ENCODE results near the gene NXNL1.
"Not testable (repeated sequence)": the region's sequence is repeated elsewhere in the genome, so short reads cannot be mapped to it uniquely, and the experiment has no call there.

NXNL1 gene

GRCh38 chr19:17460372-17461230 is at the start of gene NXNL1:
Gene NXNL1 (minus strand): TSS chr19:17460926. CDS start chr19:17460869, 57 bp downstream.
- H3K9ac ChIP-seq (ENCODE audit: insufficient read length) = no peak within 1 kb of the TSS
- no peaks in the 10 kb centered on the region for H3K36me3 ChIP-seq (ENCODE audit: insufficient read depth, low read length)
- no peak for DNase-seq (ENCODE audit: low read depth, low spot score)
- no peaks in the 10 kb centered on the region for H3K9me3 ChIP-seq (ENCODE audit: low read depth, low read length)
- no peak within 1 kb of the TSS for H3K27ac ChIP-seq
- TF ChIP-seq EZH2 (IDR thresholded peaks at IDR 0.05) = no peak
- TF ChIP-seq FOXP2 (optimal IDR thresholded peaks at IDR 0.05; ENCODE audit: control extremely low read depth, extremely low read length, insufficient read depth) = no peak
- TF ChIP-seq POLR2AphosphoS5 (IDR thresholded peaks at IDR 0.05; ENCODE audit: borderline replicate concordance, low read depth, low read length) = no peak
- H3K4me3 ChIP-seq = no peak within 1 kb of the TSS

GRCh38 chr19:17508558-17508933 is 47.8 kb upstream of the NXNL1 start:
- not testable (repeated sequence) for H3K4me3 ChIP-seq

GRCh38 chr19:17506745-17507144 is 46.0 kb upstream of the NXNL1 start:
- TF ChIP-seq EZH2 (IDR thresholded peaks at IDR 0.05) (no peak), POLR2AphosphoS5 (IDR thresholded peaks at IDR 0.05; ENCODE audit: borderline replicate concordance, low read depth, low read length) (no peak), FOXP2 (optimal IDR thresholded peaks at IDR 0.05; ENCODE audit: control extremely low read depth, extremely low read length, insufficient read depth) (no peak)
- Histone ChIP-seq H3K36me3 (ENCODE audit: insufficient read depth, low read length) (no peaks in the 10 kb centered on the region), H3K9ac (ENCODE audit: insufficient read length) (no peak overlapping the region), H3K27ac (no peak overlapping the region), H3K9me3 (ENCODE audit: low read depth, low read length) (no peaks in the 10 kb centered on the region), H3K4me3 (no peak overlapping the region)
- DNase-seq (ENCODE audit: low read depth, low spot score) = no peak

More at GRCh38 chr19:17508558-17508933, 47.8 kb upstream of the NXNL1 start:
- not testable (repeated sequence) for DNase-seq (ENCODE audit: low read depth, low spot score); H3K9me3 ChIP-seq (ENCODE audit: low read depth, low read length); H3K27ac ChIP-seq; H3K36me3 ChIP-seq (ENCODE audit: insufficient read depth, low read length); H3K9ac ChIP-seq (ENCODE audit: insufficient read length)

- H3K9ac ChIP-seq (ENCODE audit: insufficient read length) = no peak overlapping the region
- no peaks in the 10 kb centered on the region for H3K9me3 ChIP-seq (ENCODE audit: low read depth, low read length)
- TF ChIP-seq EZH2 (IDR thresholded peaks at IDR 0.05) (no peak), POLR2AphosphoS5 (IDR thresholded peaks at IDR 0.05; ENCODE audit: borderline replicate concordance, low read depth, low read length) (no peak), FOXP2 (optimal IDR thresholded peaks at IDR 0.05; ENCODE audit: control extremely low read depth, extremely low read length, insufficient read depth) (no peak)
- no peaks in the 10 kb centered on the region for H3K36me3 ChIP-seq (ENCODE audit: insufficient read depth, low read length)
- no peak for DNase-seq (ENCODE audit: low read depth, low spot score)
- no peak overlapping the region for H3K4me3 ChIP-seq
- no peak overlapping the region for H3K27ac ChIP-seq
Observed at GRCh38 chr19:17505223-17505622, 44.5 kb upstream of the NXNL1 start.

GRCh38 chr19:17504456-17504855 is 43.7 kb upstream of the NXNL1 start:
- Histone ChIP-seq H3K36me3 (ENCODE audit: insufficient read depth, low read length) (no peaks in the 10 kb centered on the region), H3K4me3 (no peak overlapping the region), H3K27ac (no peak overlapping the region), H3K9ac (ENCODE audit: insufficient read length) (no peak overlapping the region), H3K9me3 (ENCODE audit: low read depth, low read length) (no peaks in the 10 kb centered on the region)
- TF ChIP-seq POLR2AphosphoS5 (IDR thresholded peaks at IDR 0.05; ENCODE audit: borderline replicate concordance, low read depth, low read length) (no peak), FOXP2 (optimal IDR thresholded peaks at IDR 0.05; ENCODE audit: control extremely low read depth, extremely low read length, insufficient read depth) (no peak), EZH2 (IDR thresholded peaks at IDR 0.05) (no peak)
- DNase-seq (ENCODE audit: low read depth, low spot score) = no peak

- Histone ChIP-seq H3K9me3 (ENCODE audit: low read depth, low read length) (no peaks in the 10 kb centered on the region), H3K27ac (no peak overlapping the region), H3K36me3 (ENCODE audit: insufficient read depth, low read length) (no peaks in the 10 kb centered on the region), H3K4me3 (no peak overlapping the region), H3K9ac (ENCODE audit: insufficient read length) (no peak overlapping the region)
- TF ChIP-seq POLR2AphosphoS5 (IDR thresholded peaks at IDR 0.05; ENCODE audit: borderline replicate concordance, low read depth, low read length) (no peak), EZH2 (IDR thresholded peaks at IDR 0.05) (no peak), FOXP2 (optimal IDR thresholded peaks at IDR 0.05; ENCODE audit: control extremely low read depth, extremely low read length, insufficient read depth) (no peak)
- DNase-seq (ENCODE audit: low read depth, low spot score) = no peak
Observed at GRCh38 chr19:17504030-17504429, 43.3 kb upstream of the NXNL1 start.

GRCh38 chr19:17503240-17503639 is 42.5 kb upstream of the NXNL1 start:
- no peaks in the 10 kb centered on the region for H3K36me3 ChIP-seq (ENCODE audit: insufficient read depth, low read length)
- DNase-seq (ENCODE audit: low read depth, low spot score) = no peak
- H3K9me3 ChIP-seq (ENCODE audit: low read depth, low read length) = no peaks in the 10 kb centered on the region
- no peak overlapping the region for H3K9ac ChIP-seq (ENCODE audit: insufficient read length)
- no peak overlapping the region for H3K4me3 ChIP-seq
- no peak for TF ChIP-seq EZH2 (IDR thresholded peaks at IDR 0.05)
- no peak for TF ChIP-seq POLR2AphosphoS5 (IDR thresholded peaks at IDR 0.05; ENCODE audit: borderline replicate concordance, low read depth, low read length)
- no peak for TF ChIP-seq FOXP2 (optimal IDR thresholded peaks at IDR 0.05; ENCODE audit: control extremely low read depth, extremely low read length, insufficient read depth)
- no peak overlapping the region for H3K27ac ChIP-seq

- Histone ChIP-seq H3K36me3 (ENCODE audit: insufficient read depth, low read length) (no peaks in the 10 kb centered on the region), H3K4me3 (no peak overlapping the region), H3K9me3 (ENCODE audit: low read depth, low read length) (no peaks in the 10 kb centered on the region), H3K9ac (ENCODE audit: insufficient read length) (peak overlapping the region; percentile 21), H3K27ac (peak overlapping the region; percentile 82; the same call in 1 of the 2 replicates)
- no peak for DNase-seq (ENCODE audit: low read depth, low spot score)
- TF ChIP-seq POLR2AphosphoS5 (IDR thresholded peaks at IDR 0.05; ENCODE audit: borderline replicate concordance, low read depth, low read length) = no peak
- no peak for TF ChIP-seq EZH2 (IDR thresholded peaks at IDR 0.05)
- TF ChIP-seq FOXP2 (optimal IDR thresholded peaks at IDR 0.05; ENCODE audit: control extremely low read depth, extremely low read length, insufficient read depth) = no peak
Observed at GRCh38 chr19:17500447-17501198, 39.9 kb upstream of the NXNL1 start.
